NCI-H748 (cell line): ENCODE data around the gene AWAT2.

ENCODE experiments used
- DNase-seq: peaks from one replicate; lab custom pipeline; 2025; ENCODE audit not compliant: unreplicated experiment; lab: John Stamatoyannopoulos, UW

The AWAT2 gene

GRCh38 chrX:70049925-70050324 lies at the start of gene AWAT2:
Gene AWAT2 (minus strand): TSS chrX:70049938. CDS start chrX:70049932, 6 bp downstream.
- no peak for DNase-seq

GRCh38 chrX:70096052-70096451 lies 46.3 kb upstream of the AWAT2 start:
- no peak for DNase-seq

- DNase-seq: no peak
These were observed 42.5 kb upstream of the AWAT2 start for GRCh38 chrX:70092247-70092646.

GRCh38 chrX:70089604-70090297 lies 40.0 kb upstream of the AWAT2 start:
- DNase-seq: no peak

- DNase-seq: no peak
These were observed 39.0 kb upstream of the AWAT2 start for GRCh38 chrX:70088751-70089150.

- peak; percentile 30 for DNase-seq
These were observed 38.3 kb upstream of the AWAT2 start for GRCh38 chrX:70087857-70088630.

- DNase-seq: no peak
These were observed 35.0 kb upstream of the AWAT2 start for GRCh38 chrX:70084592-70085240.

- no peak for DNase-seq
These were observed 33.0 kb upstream of the AWAT2 start for GRCh38 chrX:70082723-70083122.

- DNase-seq: no peak
These were observed 30.1 kb upstream of the AWAT2 start for GRCh38 chrX:70079870-70080269.

GRCh38 chrX:70079297-70079696 lies 29.6 kb upstream of the AWAT2 start:
- no peak for DNase-seq

GRCh38 chrX:70066646-70067045 lies 16.9 kb upstream of the AWAT2 start:
- DNase-seq: no peak

- DNase-seq: no peak
These were observed 13.3 kb upstream of the AWAT2 start for GRCh38 chrX:70062961-70063550.

GRCh38 chrX:70062076-70062475 lies 12.3 kb upstream of the AWAT2 start, which contains the start of gene OTUD6A:
Gene OTUD6A (plus strand): TSS chrX:70062457. CDS start chrX:70062525, 68 bp downstream.
- no peak for DNase-seq

- no peak for DNase-seq
These were observed 4.7 kb upstream of the AWAT2 start for GRCh38 chrX:70054391-70054790.

- no peak for DNase-seq
These were observed 3.3 kb upstream of the AWAT2 start for GRCh38 chrX:70052895-70053615.

GRCh38 chrX:70049406-70049805 lies 332 bp downstream of the AWAT2 start:
- DNase-seq: no peak

GRCh38 chrX:70046978-70047377 lies 2.8 kb downstream of the AWAT2 start:
- no peak for DNase-seq

- no peak for DNase-seq
These were observed 5.0 kb downstream of the AWAT2 start for GRCh38 chrX:70044541-70045245.

GRCh38 chrX:70043685-70044084 lies 6.1 kb downstream of the AWAT2 start:
- DNase-seq: no peak
